HG02970 (cell line): ENCODE data around the gene CDH2.

Experiments used
- ATAC-seq: cut with Tn5 transposase; IDR thresholded peaks from one replicate; pipeline ENCODE4 v1.9.1; 2021; ENCODE audit warnings: mild to moderate bottlenecking, moderate library complexity, moderate number of reproducible peaks; ENCODE audit not compliant: unreplicated experiment, low FRiP score

The CDH2 gene

DNA sequence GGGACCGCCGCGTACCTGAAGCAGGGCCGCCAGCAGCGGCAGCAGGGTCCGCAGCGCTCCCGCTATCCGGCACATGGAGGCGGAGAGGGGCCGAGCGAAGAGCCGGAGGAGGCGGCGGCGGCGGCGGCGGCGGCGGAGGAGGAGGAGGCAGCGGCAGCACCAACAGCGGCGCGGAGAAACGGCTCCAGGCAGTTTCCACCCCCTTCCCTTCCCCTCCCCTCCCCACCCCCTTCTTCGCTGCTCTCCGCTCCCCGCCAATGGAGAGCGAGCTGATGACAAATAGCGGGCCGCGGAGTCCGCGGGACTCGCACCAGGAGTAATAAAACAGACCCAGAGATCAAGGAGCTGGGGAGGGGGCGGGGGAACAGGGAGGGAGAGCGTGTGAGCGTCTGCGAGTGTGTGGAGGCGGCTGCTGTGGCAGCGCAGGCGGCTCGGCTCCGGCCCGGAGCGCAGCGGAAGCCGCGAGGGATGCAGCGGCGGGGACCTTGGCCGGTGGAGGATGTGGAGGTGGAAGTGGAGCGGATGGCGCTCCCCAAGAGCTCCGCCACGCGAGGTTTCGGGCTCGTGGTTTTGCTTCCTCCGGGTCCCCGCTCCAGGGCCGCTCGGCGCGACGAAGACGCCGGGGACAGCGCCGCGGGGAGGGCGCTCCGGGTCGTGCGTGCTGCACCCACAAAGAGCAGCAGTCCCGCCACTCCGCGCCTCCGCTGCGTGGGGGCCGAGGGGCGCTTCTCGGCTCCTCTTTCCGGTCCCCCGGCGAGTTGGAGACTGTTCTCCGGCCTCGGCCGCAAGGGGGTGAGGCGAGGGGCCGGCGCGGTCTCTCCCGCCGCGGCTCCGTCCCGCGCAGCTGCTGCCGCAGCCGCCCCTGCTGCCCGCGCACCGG, at the start of gene CDH2:
Gene CDH2 (minus strand): TSS at position 183 of the 880 bp plus-strand sequence. CDS start 108 bp downstream, at position 75.
- no peak for ATAC-seq

DNA sequence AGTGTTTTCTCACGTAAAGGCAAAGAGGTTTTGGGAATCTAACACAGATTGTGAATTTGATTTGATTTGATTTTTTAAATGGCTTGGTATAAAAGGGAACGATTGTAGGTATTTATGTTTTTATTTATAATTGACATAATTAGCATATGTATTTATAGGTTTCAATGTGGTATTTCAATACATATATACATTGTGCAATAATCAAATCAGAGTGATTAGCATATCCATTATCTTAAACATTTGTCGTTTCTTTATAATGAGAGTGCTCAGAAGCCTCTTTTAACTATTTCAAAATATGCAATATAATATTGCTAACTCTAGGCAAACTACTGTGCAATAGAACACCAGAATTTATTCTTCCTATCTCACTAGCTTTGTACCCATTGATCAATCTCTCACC, 35.1 kb upstream of the CDH2 start:
- ATAC-seq, result no peak

DNA sequence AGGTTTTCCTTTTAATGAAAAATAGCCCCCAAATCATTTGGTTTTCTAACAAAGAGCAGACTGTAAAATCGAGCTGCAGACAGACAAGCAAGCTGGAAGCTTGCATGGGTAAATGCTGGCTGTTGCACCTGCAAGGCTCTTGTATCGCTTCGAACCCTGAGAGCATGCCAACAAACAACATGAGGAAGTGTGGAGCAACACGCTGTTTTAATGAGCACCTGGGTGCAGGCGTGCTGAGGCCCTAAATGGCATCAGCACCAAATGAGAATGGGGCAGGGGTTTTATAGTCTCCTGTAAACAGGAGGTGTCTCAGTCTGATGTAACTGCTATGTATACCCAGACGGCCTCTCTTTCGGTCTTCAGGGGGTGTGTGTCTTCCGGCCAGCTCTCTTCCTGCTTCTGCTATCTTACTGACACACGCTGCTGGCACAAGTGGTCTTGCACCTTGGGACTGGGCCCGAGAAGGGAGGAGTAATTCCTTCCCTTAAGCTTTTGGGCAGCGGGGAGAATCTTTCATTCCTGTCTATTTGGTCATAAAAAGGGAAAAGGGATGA, 31.9 kb upstream of the CDH2 start:
- no peak for ATAC-seq

DNA sequence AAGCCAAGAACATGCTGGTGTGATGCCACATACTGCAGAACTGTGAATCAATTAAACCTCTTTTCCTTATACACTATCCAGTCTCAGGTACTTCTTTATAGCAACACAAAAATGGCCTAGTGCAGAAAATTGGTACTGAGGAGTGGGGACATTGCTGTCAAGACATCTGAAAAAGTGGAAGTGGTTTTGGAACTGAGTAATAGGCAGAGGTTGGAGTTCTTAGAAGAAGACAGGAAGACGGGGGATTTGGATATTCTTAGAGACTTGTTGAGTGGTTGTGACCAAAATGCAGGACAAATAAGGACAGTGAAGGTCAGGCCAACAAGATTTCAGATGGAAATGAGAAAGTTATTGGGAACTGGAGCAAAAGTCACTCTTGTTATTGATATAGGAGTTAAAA, 31.3 kb upstream of the CDH2 start:
- no peak for ATAC-seq

DNA sequence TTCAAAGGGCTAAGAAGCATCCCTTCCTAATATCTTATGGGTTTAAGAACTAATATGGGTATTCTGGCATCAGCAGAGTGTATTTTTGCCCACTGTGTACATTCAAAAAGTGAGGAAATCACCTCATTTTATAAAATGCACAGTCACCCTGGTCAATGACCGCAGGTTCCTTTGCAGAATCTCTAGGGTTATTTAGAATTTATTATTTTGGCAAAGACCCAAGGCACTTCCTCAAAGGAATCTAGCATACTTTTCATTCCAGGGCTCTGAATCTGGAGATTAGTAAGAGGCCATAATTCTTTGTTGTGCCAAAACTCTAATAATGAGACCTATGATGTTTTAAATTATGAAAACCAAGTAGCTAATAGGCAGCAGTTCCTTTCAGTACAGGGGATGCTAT, 27.2 kb upstream of the CDH2 start:
- ATAC-seq, result no peak

DNA sequence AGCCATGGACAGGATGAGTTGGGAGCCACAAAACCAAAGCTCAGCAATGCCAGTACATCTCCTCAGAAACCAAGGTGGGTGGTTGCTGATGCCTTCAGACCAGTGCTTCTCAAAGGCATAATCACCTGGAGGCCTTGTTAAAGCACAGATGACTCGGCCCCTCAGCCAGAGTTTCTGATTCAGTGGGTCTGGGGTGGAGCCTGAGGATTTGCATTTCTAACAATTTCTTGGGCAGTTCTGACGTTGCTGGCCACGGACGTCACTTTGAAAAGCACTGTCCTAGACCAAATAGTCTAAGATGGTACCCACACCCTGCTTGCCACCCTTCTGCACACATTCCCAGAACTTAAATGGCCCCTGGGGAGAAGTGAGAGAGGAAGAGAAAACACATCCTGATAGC, 24.1 kb upstream of the CDH2 start:
- ATAC-seq, result no peak

DNA sequence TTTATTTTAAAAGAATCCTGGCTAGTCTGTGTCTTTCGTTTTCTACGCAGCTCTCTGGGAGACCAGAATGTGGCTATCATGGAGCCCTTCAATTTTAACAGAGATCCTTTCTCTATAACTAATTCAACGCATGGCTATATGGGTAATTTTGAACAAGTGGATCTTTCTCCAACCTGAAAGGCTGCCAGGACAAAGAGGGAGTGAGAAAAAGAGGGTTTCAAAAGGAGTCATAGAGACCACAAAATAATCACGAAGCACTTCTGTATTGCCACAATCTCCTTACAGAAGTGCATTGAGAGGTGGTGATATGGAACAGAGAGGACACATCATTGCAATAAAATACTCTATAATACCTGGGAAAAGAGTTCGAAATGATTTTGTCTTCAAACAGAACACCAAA, 21.7 kb upstream of the CDH2 start:
- ATAC-seq, result no peak

DNA sequence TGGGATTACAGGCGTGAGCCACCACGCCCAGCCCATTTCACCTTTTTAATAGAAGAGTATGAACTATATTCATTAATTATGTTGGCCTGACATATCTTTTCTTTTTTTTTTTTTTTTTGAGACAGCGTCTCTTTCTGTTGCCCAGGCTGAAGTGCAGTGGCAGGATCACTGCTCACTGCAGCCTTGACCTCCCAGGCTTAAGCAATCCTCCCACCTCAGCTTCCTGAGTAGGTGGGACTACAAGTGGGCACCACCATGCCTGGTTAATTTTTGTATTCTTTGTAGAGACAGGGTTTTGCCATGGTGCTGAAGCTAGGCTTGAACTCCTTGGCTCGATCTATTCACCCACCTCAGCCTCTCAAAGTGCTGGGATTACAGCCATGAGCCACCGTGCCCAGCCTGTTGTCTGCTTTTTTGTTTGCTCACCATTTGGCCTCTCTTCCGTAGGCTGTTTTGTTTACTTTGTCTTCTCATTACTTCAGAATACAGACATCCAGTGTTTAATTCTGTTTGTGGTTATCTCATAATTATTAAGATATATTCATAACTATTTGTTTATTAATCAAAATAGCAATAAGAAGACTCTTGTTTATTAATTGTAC, 16.3 kb upstream of the CDH2 start:
- no peak for ATAC-seq

DNA sequence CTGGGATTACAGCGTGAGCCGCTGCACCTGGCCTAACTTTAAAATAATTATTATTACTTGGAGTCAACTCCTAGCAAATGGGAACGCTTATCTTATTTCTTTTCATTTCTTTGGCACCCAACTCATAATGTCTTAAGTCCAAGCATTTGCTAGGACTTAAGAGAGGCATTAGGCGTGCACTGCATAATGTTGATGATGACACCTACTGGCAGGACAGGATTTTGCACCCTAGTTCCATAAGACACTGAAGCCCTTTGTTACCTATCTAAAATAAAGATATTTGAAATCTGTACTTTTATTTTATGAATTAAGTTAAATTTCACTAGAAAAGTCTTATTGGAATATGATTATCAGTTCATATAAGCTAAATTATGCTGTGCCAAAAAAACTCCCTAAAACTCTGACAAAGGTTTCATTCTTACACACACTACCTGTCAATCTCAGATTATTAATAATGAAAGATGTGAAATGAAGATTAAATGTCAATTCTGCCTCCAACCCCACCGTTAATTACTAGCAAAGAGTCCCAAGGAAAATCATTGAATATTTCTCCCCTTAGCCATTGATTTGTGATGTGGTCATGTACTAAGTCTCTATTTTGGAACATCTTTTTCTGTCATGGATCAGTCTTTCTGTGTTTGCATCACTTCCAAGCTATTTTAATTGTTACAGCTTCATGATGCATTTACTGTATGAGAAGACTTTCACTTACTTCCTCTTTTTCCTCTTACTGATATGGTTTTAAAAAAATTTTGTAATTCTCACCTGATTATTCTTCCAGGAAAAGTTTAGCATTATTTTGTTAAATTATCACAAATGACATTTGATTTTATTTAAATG, 12.7 kb upstream of the CDH2 start:
- ATAC-seq, result no peak

DNA sequence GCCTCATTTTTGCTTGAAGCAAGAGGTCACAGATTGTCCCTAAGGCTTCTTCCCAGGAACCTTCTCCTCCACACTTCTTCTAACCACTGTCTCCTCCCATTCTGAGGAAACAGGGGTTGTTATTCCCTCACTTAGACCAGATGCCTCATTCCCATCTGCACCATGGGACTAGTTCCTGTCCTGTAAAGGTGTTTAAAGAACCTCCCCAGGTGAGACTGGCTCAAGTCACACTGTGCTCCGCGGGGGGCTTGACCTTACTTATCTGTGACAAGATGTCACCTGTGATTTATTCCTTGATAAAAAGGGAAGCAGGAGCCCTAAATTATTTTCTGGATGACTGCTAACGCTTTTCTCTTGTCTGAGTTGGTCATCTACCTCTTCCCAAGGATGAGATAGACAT, 8.2 kb upstream of the CDH2 start:
- no peak for ATAC-seq

DNA sequence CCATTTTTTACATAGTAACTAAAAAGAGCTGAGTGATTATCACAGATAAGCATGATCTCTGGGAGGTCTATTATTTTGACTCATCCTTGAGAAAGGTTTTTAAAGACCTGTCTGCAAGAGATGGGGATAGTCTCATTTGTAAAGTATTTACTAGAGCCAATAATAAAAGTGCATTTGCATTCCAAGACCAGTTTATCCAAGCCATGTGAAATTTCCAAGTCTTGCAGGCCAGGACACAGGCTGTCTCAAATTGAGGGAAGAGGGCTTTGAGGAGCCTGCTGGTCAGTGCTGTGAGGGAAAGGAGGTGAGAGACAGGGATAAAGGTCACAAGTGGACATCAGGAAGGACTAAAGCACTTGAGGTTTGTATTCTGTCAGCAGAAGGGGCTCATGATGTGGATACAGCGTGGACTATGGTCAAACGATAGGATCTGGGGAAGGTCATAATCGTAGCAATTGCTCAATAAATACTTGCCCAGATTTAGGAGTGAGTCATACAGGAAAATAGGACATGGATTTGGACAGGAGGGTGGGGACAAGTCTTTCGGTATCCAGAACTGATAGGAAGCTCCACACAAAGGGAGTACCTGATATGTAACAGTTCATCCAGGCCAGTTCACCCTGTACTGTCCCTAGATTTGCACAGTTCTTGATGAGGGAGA, 6.6 kb upstream of the CDH2 start:
- no peak for ATAC-seq

DNA sequence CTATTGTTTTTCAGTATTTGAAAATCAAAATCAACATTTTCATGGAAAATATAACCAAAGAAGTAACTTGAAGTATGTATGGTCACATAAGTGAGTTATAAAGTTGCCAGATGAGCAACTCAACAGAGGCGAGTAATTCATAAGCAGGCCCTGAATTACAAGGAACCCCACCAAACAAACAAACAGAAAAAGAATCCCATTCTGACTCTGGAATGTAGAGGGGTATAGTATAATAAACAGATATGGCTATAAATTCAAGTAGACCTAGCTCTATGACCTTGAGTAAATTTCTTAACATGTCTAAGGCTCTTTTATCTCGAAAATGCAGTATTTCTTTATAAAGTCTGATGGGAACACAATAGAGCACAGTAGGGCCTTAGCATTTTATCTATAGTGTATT, 4.7 kb upstream of the CDH2 start:
- ATAC-seq, result no peak

DNA sequence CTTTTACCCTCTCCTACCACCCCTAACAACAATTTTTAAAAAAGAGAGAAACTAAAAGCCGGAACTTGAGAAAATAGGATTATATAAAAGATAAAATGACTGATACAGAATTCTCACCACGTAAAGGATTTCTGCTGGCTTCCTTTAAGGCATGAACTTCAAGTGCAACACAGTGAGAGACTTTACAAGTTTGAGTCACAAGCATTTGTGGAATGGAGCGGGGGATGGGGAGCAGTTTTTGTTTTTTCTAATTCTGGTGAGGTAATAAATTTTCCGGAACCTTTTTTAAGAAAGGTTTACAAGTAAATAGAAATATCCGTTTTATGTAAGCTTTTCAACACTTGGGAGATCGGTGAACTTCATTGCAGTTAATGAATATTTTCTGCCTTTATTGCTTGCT, 1.8 kb upstream of the CDH2 start:
- ATAC-seq, result no peak

DNA sequence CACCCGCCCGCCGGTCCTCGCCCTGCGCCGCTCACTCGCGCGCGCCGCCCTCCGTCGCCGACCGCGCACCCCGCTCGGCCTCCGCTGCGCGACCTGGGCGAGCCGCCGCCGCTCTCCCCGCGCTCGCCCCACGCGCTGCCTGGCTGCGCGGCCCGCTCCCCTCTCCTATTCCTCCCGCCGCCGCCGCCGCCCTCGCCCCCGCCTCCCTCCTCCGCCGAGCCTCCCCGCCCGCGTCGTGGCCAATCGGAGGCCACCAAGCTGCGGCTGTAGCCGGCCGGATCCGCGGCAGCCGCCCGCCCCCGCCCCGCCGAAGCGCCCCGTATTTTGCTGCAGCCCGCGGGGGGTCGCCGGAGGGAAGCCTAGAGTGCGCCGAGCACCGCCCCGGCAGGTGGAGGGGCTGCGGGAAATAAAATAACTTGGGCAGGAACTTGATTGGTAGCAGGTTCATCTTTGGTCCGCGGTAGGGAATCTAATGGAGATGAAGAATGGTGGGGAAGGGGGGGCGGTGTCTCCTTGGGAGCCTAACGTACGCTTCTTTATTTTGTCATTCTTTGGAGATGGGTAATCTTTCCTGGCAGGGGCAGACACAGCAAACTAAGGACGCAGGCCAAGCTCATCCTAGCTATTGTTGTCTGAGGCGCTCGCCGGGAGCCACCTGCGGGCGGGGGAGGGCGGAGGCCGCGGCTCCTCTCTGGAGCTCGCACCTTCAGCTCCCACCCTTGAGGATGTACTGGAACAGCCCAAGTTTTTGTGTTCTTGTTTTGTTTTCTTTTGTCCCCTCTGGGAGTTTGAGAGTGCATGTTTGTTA, 1.1 kb upstream of the CDH2 start:
- ATAC-seq, result no peak

DNA sequence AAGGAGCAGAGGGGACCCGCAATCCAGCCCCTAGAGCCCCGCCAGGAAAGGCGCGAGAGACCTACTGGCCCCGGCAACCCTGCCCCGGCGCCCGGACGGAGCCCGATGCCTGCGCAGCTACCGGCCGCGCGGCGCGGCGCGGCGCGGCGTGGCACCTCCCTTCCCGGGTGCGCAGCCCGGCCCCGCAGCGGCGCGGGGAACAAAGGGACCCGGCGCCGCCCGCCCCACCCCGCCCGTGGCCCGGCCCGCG, 307 bp downstream of the CDH2 start:
- no peak for ATAC-seq

DNA sequence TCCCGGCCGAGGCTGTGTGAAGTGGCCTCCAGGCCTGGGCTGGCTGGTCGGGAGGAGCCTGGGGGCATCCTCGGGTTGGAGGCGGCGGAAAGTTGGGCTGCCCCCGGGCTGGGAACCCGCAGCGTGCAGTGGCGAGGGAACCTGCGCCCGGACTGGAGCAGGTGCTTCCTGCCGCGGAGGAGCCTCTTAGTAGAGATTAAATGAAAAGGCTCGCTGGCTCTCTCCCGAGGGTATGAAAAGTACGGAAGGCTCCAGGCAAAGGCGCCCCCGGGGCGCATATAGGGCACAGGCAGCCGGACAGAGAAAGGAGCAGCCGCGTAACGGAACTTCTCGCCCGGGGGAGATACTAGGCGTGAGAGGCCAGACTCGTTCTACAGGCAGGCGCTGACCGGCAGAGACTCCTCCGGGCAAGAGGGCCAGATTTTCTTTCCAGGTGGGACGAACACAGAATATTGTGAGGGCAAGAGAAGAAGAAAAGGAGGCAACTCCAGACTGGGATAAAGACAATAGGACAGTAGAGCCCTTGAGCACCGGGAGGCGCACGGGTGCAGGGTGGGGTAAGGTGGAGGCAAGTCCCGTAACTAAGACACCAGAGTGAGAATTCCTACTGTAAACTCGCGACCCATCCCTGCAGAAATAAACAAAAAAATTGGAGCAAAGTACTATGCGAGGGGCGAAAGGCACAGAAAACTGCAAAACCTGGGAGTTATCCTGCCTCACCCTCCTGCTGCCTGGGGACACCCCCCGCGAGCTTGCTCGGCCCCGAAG, 816 bp downstream of the CDH2 start:
- ATAC-seq, result no peak

DNA sequence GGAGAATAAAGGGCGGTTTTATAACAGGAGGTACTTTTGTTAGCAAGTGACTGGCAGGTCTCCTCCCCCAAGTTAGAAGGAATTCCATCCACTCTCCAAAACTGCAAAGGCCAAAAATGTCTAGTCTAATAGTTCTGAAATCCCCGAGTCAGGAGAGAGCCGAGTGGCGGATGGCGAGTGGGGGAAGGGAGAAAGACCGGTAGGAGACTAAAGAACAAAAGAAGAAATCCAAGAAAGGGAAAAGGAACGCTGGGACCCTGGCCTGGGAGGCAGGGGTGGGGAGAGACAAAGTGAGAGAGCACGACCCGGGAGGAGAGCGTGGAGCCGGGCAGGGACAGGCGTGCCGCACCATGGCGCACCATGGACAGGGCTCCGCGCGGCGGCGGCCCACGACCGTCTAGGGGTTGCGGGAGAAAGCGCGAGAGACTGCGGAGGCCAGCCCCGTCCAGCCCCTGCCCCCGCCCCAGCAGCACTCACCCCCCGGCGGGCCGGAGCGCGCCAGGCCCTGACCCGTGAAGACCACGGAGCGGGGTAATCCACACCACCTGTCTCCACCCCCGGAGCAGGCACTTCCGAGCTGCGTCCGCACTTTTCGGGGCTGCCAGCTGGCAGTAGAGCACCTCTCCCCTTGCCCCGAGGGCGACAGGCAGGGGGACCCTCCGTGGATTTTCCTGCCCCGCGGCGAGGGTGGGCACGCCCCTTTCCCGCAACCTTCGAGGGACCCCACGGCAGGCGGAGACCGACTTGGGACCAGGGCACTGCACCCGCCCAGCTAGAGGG, 1.6 kb downstream of the CDH2 start:
- ATAC-seq, result no peak

DNA sequence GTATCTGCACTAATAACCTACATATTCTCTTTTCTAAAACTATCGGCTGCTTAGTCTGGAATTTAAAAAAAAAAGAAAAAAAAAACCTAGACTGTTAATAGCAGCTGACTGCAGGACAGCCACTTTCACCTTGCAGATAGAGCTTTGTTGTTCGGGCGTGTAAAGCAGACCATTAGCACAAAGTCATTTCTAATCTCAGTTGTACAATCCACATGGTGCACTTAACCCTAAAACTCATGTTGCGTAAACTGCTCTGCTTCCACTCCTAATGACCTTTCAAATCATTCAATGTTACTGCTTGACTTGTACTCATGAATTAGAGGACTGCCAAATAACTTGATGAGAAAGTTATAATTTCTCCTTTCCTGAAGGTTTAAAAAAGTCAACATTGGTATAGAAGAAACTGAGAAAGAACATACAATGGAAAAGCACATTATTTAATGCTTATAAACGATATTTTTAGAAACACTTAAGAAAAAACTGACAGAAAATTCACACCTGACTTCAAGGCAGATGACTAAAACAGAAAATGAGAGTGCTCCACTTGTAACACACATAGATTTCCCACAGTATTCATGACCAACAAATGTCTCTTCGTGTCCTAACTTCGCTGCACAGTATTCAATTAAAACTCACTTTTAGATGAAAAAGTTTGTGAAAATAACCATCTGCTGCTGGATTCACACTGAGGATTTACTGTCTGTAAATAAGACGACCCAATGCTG, 2.6 kb downstream of the CDH2 start:
- ATAC-seq, result no peak
